Lung (tissue), 12 donors: ENCODE measurements around the gene ANGPTL5. TPM values are rescaled to one million over a fixed set of nuclear protein-coding genes. Genes with fewer than 3 reads are reported as not detected.
A peak's percentile ranks its signal among the peaks of the same experiment; 100 is the strongest.

Experiments used
- ATAC-seq: fragments of 200-7000 bp; cut with Tn5 transposase; one replicate; pipeline ENCODE4 v1.9.1; 2020; ENCODE audit warnings: moderate number of reproducible peaks; ENCODE audit not compliant: insufficient read depth, low FRiP score
- DNase-seq, 3 donors: peaks; one replicate each; pipeline ENCODE4 v3.0.0-alpha.2; 2013 to 2017
- H3K27ac ChIP-seq, 2 donors: one replicate each; pipeline ENCODE4 v1.5.1; 2013; ENCODE audit warnings: mild to moderate bottlenecking in 2 of 2, moderate library complexity in 2 of 2, control low read depth in 1 of 2, inconsistent platforms in 1 of 2, low read depth in 1 of 2, low read length in 1 of 2
- H3K27me3 ChIP-seq, 3 donors: one replicate each; pipeline ENCODE4 v1.5.1; 2013; ENCODE audit warnings: low read length in 2 of 3; ENCODE audit not compliant: control insufficient read depth in 3 of 3, insufficient read depth in 3 of 3
- H3K36me3 ChIP-seq, 4 donors: one replicate each; pipeline ENCODE4 v1.5.1; 2013; ENCODE audit warnings: low read length in 4 of 4, mild to moderate bottlenecking in 1 of 4, moderate library complexity in 1 of 4; ENCODE audit not compliant: control insufficient read depth in 4 of 4, insufficient read depth in 4 of 4
- H3K4me1 ChIP-seq, 5 donors: one replicate each; pipeline ENCODE4 v1.5.1; 2013; ENCODE audit warnings: low read length in 5 of 5, mild to moderate bottlenecking in 2 of 5, moderate library complexity in 1 of 5; ENCODE audit not compliant: control insufficient read depth in 5 of 5, insufficient read depth in 5 of 5
- H3K4me3 ChIP-seq: one replicate; pipeline ENCODE4 v1.5.1; 2013; ENCODE audit warnings: mild to moderate bottlenecking, control low read depth, moderate library complexity
- H3K9ac ChIP-seq, 2 donors: one replicate each; pipeline ENCODE4 v1.5.1; 2013; ENCODE audit warnings: low read length in 2 of 2, control low read depth in 1 of 2; ENCODE audit not compliant: insufficient read depth in 1 of 2
- H3K9me3 ChIP-seq, 4 donors: one replicate each; pipeline ENCODE4 v1.5.1; 2013; ENCODE audit warnings: low read length in 3 of 4, mild to moderate bottlenecking in 1 of 4, moderate library complexity in 1 of 4; ENCODE audit not compliant: control insufficient read depth in 4 of 4, insufficient read depth in 3 of 4
- WGBS, 2 donors: extraction: QIAGEN DNeasy Blood & Tissue Kit; methylation state at CpG; one replicate each; pipeline ENCODE4 v1.1.7; 2013; 5-methylcytosine and 5-hydroxymethylcytosine counted together
- polyA plus RNA-seq, 2 donors: library from polyadenylated mRNA; stranded (reverse); fragments of 200-250 nt; gene quantifications; one replicate each; pipeline ENCODE4 v1.2.1, GENCODE V29; 2013
- total RNA-seq, 2 donors: library from RNA; depleted of rRNA in 1 of 2; stranded (reverse); fragments of >200 nt in 1 of 2; gene quantifications; one replicate each; pipeline ENCODE4 v1.2.1, GENCODE V29; 2014 to 2021
- TF ChIP-seq, protein P1 (sequence below): IDR thresholded peaks from 2 replicates; pipeline ENCODE4 v1.5.1; 2012; ENCODE audit warnings: mild to moderate bottlenecking; ENCODE audit errors: control extremely low read depth, extremely low read depth
- donor health status: control.
- donor health status: control.
- donor health status: Bipolar disorder and iron deficiency.
- donor health status: healthy.
- donor health status: DM: yes; HTN: yes; CAD: no.

Gene ANGPTL5
- total and polyA plus RNA-seq, 4 donors, result 0.08 to 0.40 (median 0.11) TPM; not detected in 1

GRCh38 chr11:101923554-101923953 is 7.2 kb upstream of the ANGPTL5 start:
- WGBS, 2 donors, result 93 to 96% methylated on average over 2 of the region's 2 CpGs
- TF ChIP-seq, protein P1, sequence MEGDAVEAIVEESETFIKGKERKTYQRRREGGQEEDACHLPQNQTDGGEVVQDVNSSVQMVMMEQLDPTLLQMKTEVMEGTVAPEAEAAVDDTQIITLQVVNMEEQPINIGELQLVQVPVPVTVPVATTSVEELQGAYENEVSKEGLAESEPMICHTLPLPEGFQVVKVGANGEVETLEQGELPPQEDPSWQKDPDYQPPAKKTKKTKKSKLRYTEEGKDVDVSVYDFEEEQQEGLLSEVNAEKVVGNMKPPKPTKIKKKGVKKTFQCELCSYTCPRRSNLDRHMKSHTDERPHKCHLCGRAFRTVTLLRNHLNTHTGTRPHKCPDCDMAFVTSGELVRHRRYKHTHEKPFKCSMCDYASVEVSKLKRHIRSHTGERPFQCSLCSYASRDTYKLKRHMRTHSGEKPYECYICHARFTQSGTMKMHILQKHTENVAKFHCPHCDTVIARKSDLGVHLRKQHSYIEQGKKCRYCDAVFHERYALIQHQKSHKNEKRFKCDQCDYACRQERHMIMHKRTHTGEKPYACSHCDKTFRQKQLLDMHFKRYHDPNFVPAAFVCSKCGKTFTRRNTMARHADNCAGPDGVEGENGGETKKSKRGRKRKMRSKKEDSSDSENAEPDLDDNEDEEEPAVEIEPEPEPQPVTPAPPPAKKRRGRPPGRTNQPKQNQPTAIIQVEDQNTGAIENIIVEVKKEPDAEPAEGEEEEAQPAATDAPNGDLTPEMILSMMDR, result no peak
- H3K9me3 ChIP-seq, result no peaks in the 10 kb centered on the region
- peaks cover 0 to 6% (median 0%) of the 10 kb centered on the region in 4 donors for H3K36me3 ChIP-seq
- ATAC-seq (no peak), DNase-seq (no peak)
- no peak overlapping the region for H3K9ac ChIP-seq
- no peaks in the 10 kb centered on the region for H3K4me1 ChIP-seq
- H3K27ac ChIP-seq, result no peak overlapping the region
- H3K4me3 ChIP-seq, result no peak overlapping the region
- no peaks in the 10 kb centered on the region for H3K27me3 ChIP-seq

GRCh38 chr11:101920992-101921391 is 4.7 kb upstream of the ANGPTL5 start:
- ATAC-seq, result no peak
- peaks cover 0 to 3% (median 0%) of the 10 kb centered on the region in 5 donors for H3K4me1 ChIP-seq
- TF ChIP-seq, protein P1, result no peak
- H3K27me3 ChIP-seq, result no peaks in the 10 kb centered on the region
- H3K36me3 ChIP-seq, result peaks cover 0 to 6% (median 0%) of the 10 kb centered on the region in 4 donors
- 93 to 98% methylated on average over 1 of the region's 1 CpG for WGBS, 2 donors
- H3K27ac ChIP-seq, result no peak overlapping the region
- H3K4me3 ChIP-seq, result no peak overlapping the region
- H3K9ac ChIP-seq, result no peak overlapping the region
- no peaks in the 10 kb centered on the region for H3K9me3 ChIP-seq
- no peak for DNase-seq

GRCh38 chr11:101917226-101917625 is 904 bp upstream of the ANGPTL5 start:
- Histone ChIP-seq H3K9me3 (no peaks in the 10 kb centered on the region), H3K4me3 (no peak overlapping the region), H3K27me3 (no peaks in the 10 kb centered on the region), H3K9ac (no peak overlapping the region), H3K36me3 (no peaks in the 10 kb centered on the region), H3K27ac (no peak overlapping the region), H3K4me1 (peaks cover 0 to 29% (median 0%) of the 10 kb centered on the region in 5 donors)
- TF ChIP-seq, protein P1, result no peak
- ATAC-seq, result no peak
- DNase-seq, result peak in 1 of 3 donors; percentile 12

DNA sequence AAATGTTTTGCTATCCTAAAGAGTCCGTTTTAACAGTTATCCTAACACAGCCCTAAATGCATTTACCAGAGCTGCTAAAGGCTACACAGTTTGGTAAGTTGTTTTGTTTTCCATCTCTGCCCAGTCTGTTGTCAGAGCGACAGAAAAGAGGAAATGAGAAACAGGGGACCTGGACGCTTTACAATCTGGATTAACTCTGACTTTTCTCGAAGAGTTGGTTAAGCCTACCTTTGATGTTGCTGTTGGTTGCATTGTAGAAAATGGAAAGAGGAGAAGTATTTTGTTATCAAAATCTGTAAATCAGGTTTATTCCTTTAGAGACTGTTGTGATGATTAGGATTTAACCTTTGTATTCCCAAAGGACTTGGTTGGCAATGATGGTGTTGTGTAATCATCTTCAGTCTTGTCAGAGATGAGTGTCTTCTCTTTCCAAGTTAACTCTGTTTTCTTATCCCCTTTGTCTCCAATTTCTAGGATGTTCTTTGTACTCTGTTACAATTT is 481 bp downstream of the ANGPTL5 start:
- no peak overlapping the region for H3K4me3 ChIP-seq
- WGBS, 2 donors, result 12 to 36% methylated on average over 4 of the region's 4 CpGs
- TF ChIP-seq, protein P1, result no peak
- H3K36me3 ChIP-seq, result no peaks in the 10 kb centered on the region
- H3K27me3 ChIP-seq, result no peaks in the 10 kb centered on the region
- ATAC-seq (no peak), DNase-seq (peak; percentile 25 to 91 (median 87))
- peaks cover 0 to 29% (median 0%) of the 10 kb centered on the region in 5 donors for H3K4me1 ChIP-seq
- no peaks in the 10 kb centered on the region for H3K9me3 ChIP-seq
- H3K27ac ChIP-seq, result peak overlapping the region in 1 of 2 donors; percentile 33
- H3K9ac ChIP-seq, result peak overlapping the region; percentile 89 to 93
